Karpas-422 (cell line): ENCODE results near the gene HSFX3. TPM values are rescaled to one million over a fixed set of nuclear protein-coding genes. Genes with fewer than 3 reads are reported as not detected.
"Not testable (repeated sequence)": the region's sequence is repeated elsewhere in the genome, so short reads cannot be mapped to it uniquely, and the experiment has no call there.

Experiments used
- DNase-seq: peaks from one replicate; pipeline ENCODE4 v3.0.0-alpha.2; 2015
- H2AFZ ChIP-seq: fragments of 200-600 bp; sonication (generic); 2 replicates; pipeline ENCODE4 v1.6.1; 2014; ENCODE audit warnings: antibody characterized with exemption, low read length, mixed read lengths
- H3K27ac ChIP-seq: fragments of 200-600 bp; sonication (generic); 2 replicates; pipeline ENCODE4 v1.5.1; 2014; ENCODE audit warnings: mild to moderate bottlenecking, low read length, moderate library complexity
- H3K27me3 ChIP-seq: fragments of 200-600 bp; sonication (generic); 2 replicates; pipeline ENCODE4 v1.6.1; 2014; ENCODE audit warnings: low read length, mixed read lengths
- H3K36me3 ChIP-seq: fragments of 200-600 bp; sonication (generic); 2 replicates; pipeline ENCODE4 v1.6.1; 2014; ENCODE audit warnings: low read length, mixed read lengths; ENCODE audit not compliant: insufficient read depth
- H3K4me1 ChIP-seq: fragments of 200-600 bp; sonication (generic); 2 replicates; pipeline ENCODE4 v1.6.1; 2014; ENCODE audit warnings: mild to moderate bottlenecking, low read length, mixed read lengths
- H3K4me2 ChIP-seq: fragments of 200-600 bp; sonication (generic); 2 replicates; pipeline ENCODE4 v1.6.1; 2014; ENCODE audit warnings: low read length, low read depth, mild to moderate bottlenecking; ENCODE audit not compliant: poor library complexity, severe bottlenecking
- H3K4me3 ChIP-seq: fragments of 200-600 bp; sonication (generic); 2 replicates; pipeline ENCODE4 v1.5.1; 2014; ENCODE audit warnings: mild to moderate bottlenecking, antibody characterized with exemption, low read length, mixed read lengths
- H3K79me2 ChIP-seq: fragments of 200-600 bp; sonication (generic); 2 replicates; pipeline ENCODE4 v1.6.1; 2014; ENCODE audit warnings: mild to moderate bottlenecking, low read length, mixed read lengths
- H3K9ac ChIP-seq: fragments of 200-600 bp; sonication (generic); 2 replicates; pipeline ENCODE4 v1.6.0; 2014; ENCODE audit warnings: low read length
- H3K9me2 ChIP-seq: fragments of 200-600 bp; sonication (generic), shearing (Covaris generic); replicated peaks from 2 replicates; pipeline ENCODE4 v1.6.0; 2014; ENCODE audit warnings: mild to moderate bottlenecking, low read length, moderate library complexity; ENCODE audit not compliant: insufficient read depth
- H3K9me3 ChIP-seq: fragments of 300-700, 200-600 bp; sonication (generic); 2 replicates; pipeline ENCODE4 v1.6.1; 2014; ENCODE audit warnings: low read length, mixed read lengths
- H4K20me1 ChIP-seq: fragments of 200-600 bp; sonication (generic); 2 replicates; pipeline ENCODE4 v1.6.1; 2014; ENCODE audit warnings: mild to moderate bottlenecking, antibody characterized with exemption, low read length, low read depth; ENCODE audit not compliant: insufficient read depth
- total RNA-seq: library from RNA; depleted of rRNA; stranded (reverse); fragments of >200 nt; shearing (Covaris generic); gene quantifications from 2 replicates; pipeline ENCODE4 v1.2.3, GENCODE V29; 2014; ENCODE audit warnings: low replicate concordance

HSFX3 gene
- total RNA-seq, 1 experiment from 2014 or later: not detected

DNA sequence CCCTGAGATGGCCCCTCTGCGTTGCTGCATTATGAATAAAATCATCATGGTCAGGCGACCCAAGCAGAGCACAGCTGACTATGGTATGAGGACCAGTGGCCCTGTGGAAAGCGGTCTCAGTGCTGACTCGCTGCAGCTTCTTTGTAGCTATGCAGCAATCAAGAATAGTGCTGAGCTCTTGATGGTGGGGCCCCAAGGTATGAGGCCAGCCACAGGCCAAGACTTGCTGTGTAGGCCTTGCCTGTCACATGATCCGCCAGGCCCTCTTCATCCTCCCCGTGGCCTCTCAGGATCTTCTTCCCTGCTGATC, 2.2 kb upstream of the HSFX3 start:
- H3K9ac ChIP-seq, H3K79me2 ChIP-seq, H3K9me2 ChIP-seq, H3K36me3 ChIP-seq, H2AFZ ChIP-seq, H3K27me3 ChIP-seq, DNase-seq, H3K27ac ChIP-seq, H4K20me1 ChIP-seq, H3K4me3 ChIP-seq, H3K4me1 ChIP-seq, H3K9me3 ChIP-seq, H3K4me2 ChIP-seq: not testable (repeated sequence)

DNA sequence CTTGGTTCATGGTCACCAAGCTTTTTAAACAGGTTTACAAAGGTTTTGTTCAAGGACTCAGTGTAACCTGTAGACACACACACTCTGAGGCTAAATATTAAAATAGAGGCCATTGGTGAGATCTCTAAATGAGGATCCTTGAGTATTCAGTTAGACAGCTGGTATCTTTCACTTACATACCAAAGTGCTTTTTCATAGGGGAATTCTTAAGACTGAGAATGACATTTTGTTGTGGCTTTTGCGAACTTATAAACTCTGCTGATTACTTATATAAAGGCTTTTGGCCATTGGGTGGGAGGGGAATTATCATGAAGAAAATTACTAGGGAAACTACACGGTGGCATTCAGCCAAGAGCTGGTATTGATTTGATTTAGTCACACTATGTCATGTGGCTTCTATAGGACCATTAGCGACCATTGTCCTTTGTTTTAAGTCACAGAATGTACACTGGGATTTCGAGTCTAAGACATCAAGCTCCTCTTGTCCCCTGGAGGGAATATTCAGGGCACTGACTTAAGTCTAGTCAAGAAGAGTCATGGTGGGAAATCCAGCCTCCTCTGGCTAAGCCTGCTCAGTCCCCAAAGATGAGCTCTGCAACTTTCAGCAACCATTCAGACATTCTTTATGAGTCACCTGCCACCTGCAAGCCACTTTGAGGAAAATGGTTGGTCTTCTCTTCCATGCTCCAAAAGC, 1.7 kb upstream of the HSFX3 start:
- not testable (repeated sequence) for H3K27ac ChIP-seq, H3K79me2 ChIP-seq, H3K27me3 ChIP-seq, H3K4me1 ChIP-seq, H3K4me2 ChIP-seq, H3K9ac ChIP-seq, DNase-seq, H3K9me2 ChIP-seq, H3K9me3 ChIP-seq, H3K4me3 ChIP-seq, H4K20me1 ChIP-seq, H2AFZ ChIP-seq, H3K36me3 ChIP-seq

DNA sequence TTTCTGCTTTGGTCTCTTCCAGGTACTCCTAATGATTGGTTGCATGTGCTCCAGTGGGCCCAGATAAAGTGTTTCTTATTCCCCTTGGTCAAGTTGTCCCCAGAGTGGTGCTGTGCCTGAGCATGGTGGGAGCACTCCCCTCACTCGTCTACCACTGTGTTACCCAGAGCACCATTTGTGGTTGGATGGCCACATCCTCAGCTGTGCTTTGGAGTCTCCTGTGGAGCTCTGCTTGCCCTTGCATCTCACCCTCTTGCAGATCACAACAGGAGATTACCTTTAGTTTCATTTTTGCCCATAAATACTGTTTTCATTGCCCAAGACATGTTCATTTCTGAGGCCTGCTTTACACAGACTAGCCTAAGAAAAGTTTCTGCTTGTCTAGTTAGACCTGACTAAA, 730 bp upstream of the HSFX3 start:
- H2AFZ ChIP-seq, H3K4me3 ChIP-seq, H3K27me3 ChIP-seq, H3K79me2 ChIP-seq, H3K9me2 ChIP-seq, DNase-seq, H3K36me3 ChIP-seq, H3K4me2 ChIP-seq, H3K27ac ChIP-seq, H3K9me3 ChIP-seq, H3K9ac ChIP-seq, H4K20me1 ChIP-seq, H3K4me1 ChIP-seq: not testable (repeated sequence)

DNA sequence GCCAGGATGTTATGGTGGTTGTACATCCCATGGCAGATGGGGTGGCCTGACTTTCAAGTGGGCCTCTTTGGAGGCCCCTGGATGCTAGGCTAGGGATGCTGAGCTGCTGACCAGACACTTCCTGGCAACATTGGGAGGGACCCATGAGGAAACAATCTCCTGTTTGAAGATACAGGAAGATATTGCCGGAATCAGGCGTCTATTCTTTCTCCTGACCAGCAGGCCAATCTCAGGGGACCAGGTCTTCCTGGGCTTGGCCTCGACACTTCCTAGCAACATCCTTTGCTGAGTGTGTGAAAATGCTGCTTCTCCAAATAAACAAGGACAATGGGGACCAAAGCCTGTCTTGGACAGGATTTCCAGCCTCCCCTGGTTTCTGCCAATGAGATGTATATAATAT, 1.9 kb downstream of the HSFX3 start:
- not testable (repeated sequence) for H3K9me2 ChIP-seq, H3K9ac ChIP-seq

DNA sequence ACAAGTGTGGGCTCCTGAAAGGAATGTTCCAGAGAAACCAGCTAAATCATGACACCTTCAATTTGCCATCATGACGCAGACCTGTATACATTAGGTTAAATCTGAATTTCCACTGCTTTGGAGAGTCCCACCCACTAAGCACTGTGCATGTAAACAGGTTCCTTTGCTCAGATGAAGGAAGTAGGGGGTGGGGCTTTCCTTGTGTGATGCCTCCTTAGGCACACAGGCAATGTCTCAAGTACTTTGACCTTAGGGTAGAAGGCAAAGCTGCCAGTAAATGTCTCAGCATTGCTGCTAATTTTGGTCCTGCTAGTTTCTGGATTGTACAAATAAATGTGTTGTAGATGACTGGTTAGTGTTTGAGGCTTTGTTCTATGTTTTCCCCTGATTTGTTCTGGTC, 2.8 kb downstream of the HSFX3 start:
- H3K27ac ChIP-seq, H3K79me2 ChIP-seq: not testable (repeated sequence)

More for the DNA sequence above, 1.9 kb downstream of the HSFX3 start:
- H3K4me2 ChIP-seq, H3K4me3 ChIP-seq, H2AFZ ChIP-seq, H3K9me3 ChIP-seq, H3K27me3 ChIP-seq, H3K79me2 ChIP-seq, H4K20me1 ChIP-seq, DNase-seq, H3K36me3 ChIP-seq, H3K4me1 ChIP-seq, H3K27ac ChIP-seq: not testable (repeated sequence)

DNA sequence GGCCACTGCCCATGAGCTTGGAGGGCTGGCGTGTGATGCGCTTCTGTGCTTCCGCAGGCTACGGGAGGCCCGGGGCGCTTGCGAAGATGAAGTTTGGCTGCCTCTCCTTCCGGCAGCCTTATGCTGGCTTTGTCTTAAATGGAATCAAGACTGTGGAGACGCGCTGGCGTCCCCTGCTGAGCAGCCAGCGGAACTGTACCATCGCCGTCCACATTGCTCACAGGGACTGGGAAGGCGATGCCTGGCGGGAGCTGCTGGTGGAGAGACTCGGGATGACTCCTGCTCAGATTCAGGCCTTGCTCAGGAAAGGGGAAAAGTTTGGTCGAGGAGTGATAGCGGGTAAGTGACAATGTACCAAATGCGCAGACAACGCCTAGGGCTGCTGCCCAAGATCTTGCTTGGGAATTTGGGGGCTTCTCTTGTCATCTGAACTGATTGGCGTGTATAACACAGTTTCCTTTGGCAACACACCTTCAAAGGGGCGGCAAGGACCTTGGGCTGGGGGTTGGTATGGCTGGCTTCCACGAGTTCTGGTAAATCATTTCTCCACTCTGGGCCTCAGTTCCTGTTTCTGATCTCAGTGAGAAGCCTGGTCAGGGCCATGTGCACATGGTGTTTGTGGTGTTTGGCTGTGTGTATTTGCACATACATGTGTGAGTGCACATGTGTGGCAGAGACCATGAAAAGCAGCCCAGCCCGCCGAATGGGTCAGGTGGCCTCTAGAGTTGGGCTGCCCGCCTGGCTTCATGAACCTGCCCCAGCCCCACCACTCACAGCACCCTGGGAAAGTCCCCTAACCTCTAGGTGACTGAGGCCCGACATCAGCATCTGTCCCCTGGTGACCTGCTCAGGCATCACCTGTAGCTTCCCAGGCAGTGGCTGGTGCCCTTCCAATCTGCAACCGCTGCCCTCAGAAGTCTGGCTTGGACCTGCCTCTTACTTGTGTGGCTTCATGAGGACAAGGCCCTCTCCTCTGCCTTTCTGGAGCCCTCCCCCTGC, 3.9 kb downstream of the HSFX3 start:
- not testable (repeated sequence) for H3K4me1 ChIP-seq, H3K27ac ChIP-seq, H3K36me3 ChIP-seq, H4K20me1 ChIP-seq, H3K9me3 ChIP-seq, H3K4me2 ChIP-seq, H3K4me3 ChIP-seq, H3K9ac ChIP-seq, H3K79me2 ChIP-seq, H3K9me2 ChIP-seq, H3K27me3 ChIP-seq, H2AFZ ChIP-seq
- DNase-seq: peak; percentile 60

More for the DNA sequence above, 2.8 kb downstream of the HSFX3 start:
- not testable (repeated sequence) for H4K20me1 ChIP-seq, H3K9ac ChIP-seq, H3K9me2 ChIP-seq, H3K9me3 ChIP-seq, H3K36me3 ChIP-seq, H3K4me2 ChIP-seq, H3K27me3 ChIP-seq, H2AFZ ChIP-seq, H3K4me3 ChIP-seq, H3K4me1 ChIP-seq
- peak; percentile 9 for DNase-seq

DNA sequence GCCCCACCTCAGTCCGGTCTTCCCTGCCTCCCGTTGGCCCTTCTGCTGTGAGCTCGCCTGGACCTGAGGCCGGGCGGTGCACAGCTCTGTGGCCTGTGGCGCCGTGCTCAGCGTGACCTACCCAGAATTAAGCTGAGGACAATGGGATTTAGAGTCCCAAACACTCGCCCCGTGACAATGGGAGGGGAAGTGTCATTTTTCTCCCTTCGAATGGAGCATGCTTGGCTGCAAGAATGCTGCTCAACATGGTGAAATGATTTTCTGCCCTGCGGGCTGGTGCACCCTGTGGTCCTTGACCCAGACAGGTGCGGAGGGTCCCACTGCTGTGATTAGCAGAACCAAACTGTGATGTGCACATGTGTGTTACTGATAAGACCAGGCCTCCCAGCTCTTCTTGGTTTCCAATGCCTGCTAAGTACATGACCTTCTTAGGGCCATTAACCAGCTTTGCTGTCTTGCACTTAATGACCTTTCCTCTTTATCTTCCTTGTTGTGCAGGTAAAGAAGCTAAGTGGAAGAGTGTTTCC, 8.1 kb downstream of the HSFX3 start:
- Histone ChIP-seq H3K9me2 (no peaks in the 10 kb centered on the region), H3K27me3 (no peaks in the 10 kb centered on the region), H3K27ac (no peak overlapping the region; the same call in 1 of the 2 replicates), H2AFZ (no peak overlapping the region), H3K9ac (peak overlapping the region; percentile 89), H4K20me1 (no peaks in the 10 kb centered on the region), H3K36me3 (no peaks in the 10 kb centered on the region), H3K4me2 (peak overlapping the region; percentile 72), H3K4me3 (peak overlapping the region; percentile 84), H3K79me2 (peaks cover 7% of the 10 kb centered on the region), H3K4me1 (peaks cover 3% of the 10 kb centered on the region), H3K9me3 (no peaks in the 10 kb centered on the region)
- DNase-seq: peak; percentile 39
